ENCODE data around the gene PHF2.
A peak's percentile ranks its signal among the peaks of the same experiment; 100 is the strongest.

PHF2 gene

GRCh38 chr9:93557366-93558137 is 18.8 kb upstream of the PHF2 start:
- DNase-seq (ENCODE audit: extremely low read depth, low read depth), result no peak
- TF ChIP-seq CTCF (IDR thresholded peaks at IDR 0.05; ENCODE audit: low read depth, low read length), result no peak

- DNase-seq (ENCODE audit: extremely low read depth, low read depth), result no peak
- TF ChIP-seq CTCF (IDR thresholded peaks at IDR 0.05; ENCODE audit: low read depth, low read length), result no peak
Measured at GRCh38 chr9:93558503-93558902, 17.9 kb upstream of the PHF2 start.

GRCh38 chr9:93560991-93561390 is 15.4 kb upstream of the PHF2 start:
- DNase-seq (ENCODE audit: extremely low read depth, low read depth), result no peak
- no peak for TF ChIP-seq CTCF (IDR thresholded peaks at IDR 0.05; ENCODE audit: low read depth, low read length)

- no peak for DNase-seq (ENCODE audit: extremely low read depth, low read depth)
- TF ChIP-seq CTCF (IDR thresholded peaks at IDR 0.05; ENCODE audit: low read depth, low read length), result no peak
Measured at GRCh38 chr9:93562157-93562556, 14.2 kb upstream of the PHF2 start.

- no peak for TF ChIP-seq CTCF (IDR thresholded peaks at IDR 0.05; ENCODE audit: low read depth, low read length)
- DNase-seq (ENCODE audit: extremely low read depth, low read depth), result no peak
Measured at GRCh38 chr9:93565089-93565488, 11.3 kb upstream of the PHF2 start.

- TF ChIP-seq CTCF (IDR thresholded peaks at IDR 0.05; ENCODE audit: low read depth, low read length), result peak; percentile 90
- DNase-seq (ENCODE audit: extremely low read depth, low read depth), result peak; percentile 92
Measured at GRCh38 chr9:93566408-93567270, 9.7 kb upstream of the PHF2 start.

Data from AG09319 (cell line).